Thyroid gland (tissue), 4 donors: ENCODE measurements around the gene AP1S2. TPM values are rescaled to one million over a fixed set of nuclear protein-coding genes. Genes with fewer than 3 reads are reported as not detected.

Source experiments
- DNase-seq, 2 donors: peaks; one replicate each; pipeline ENCODE4 v3.0.0-alpha.2; 2019
- H3K27ac ChIP-seq, 3 donors: fragments of 200-600 bp; sonication (generic); 1 replicate in 2 of 3; 2 replicates in 1 of 3; pipeline ENCODE4 v1.5.1; 2016 to 2019; ENCODE audit warnings: mild to moderate bottlenecking in 1 of 3, moderate library complexity in 1 of 3
- H3K27me3 ChIP-seq: fragments of 200-600 bp; sonication (generic); one replicate; pipeline ENCODE4 v1.5.1; 2019
- H3K36me3 ChIP-seq, 2 donors: fragments of 200-600 bp; sonication (generic); one replicate each; pipeline ENCODE4 v1.5.1; 2016 to 2019
- H3K4me1 ChIP-seq, 2 donors: fragments of 200-600 bp; sonication (generic); one replicate each; pipeline ENCODE4 v1.5.1; 2017 to 2019
- H3K4me3 ChIP-seq, 3 donors: fragments of 200-600 bp; sonication (generic); replicated peaks in 1 of 3; 1 replicate in 2 of 3; 2 replicates in 1 of 3; pipeline ENCODE4 v1.5.1; 2016; ENCODE audit warnings: mild to moderate bottlenecking in 1 of 3
- H3K9me3 ChIP-seq: fragments of 200-600 bp; sonication (generic); one replicate; pipeline ENCODE4 v1.5.1; 2017
- CTCF ChIP-seq, 6 experiments: fragments of 200-600 bp in 3 of 6; fragments of 450-650 bp in 3 of 6; sonication (generic) in 3 of 6; IDR thresholded peaks; one replicate each; pipeline ENCODE4 v1.5.1; 2016 to 2019; ENCODE audit warnings: antibody characterized with exemption in 6 of 6, mild to moderate bottlenecking in 2 of 6, inconsistent platforms in 1 of 6, moderate library complexity in 1 of 6
- POLR2A ChIP-seq, 2 donors: fragments of 450-650 bp; IDR thresholded peaks; one replicate each; pipeline ENCODE4 v1.6.1; 2017; ENCODE audit warnings: antibody characterized with exemption in 2 of 2, mild to moderate bottlenecking in 2 of 2, moderate library complexity in 1 of 2
- WGBS, 2 donors: methylation state at CpG; one replicate each; pipeline ENCODE4 v1.1.5; 2017; 5-methylcytosine and 5-hydroxymethylcytosine counted together
- intact Hi-C: fragments of 100-400 bp; cut with DNase I; formaldehyde crosslinking; loops from one replicate; pipeline ENCODE4 v1.15.1; 2023
- total RNA-seq, 4 donors: library from RNA; depleted of rRNA; stranded (reverse); fragments of >200 nt; gene quantifications; one replicate each; pipeline ENCODE4 v1.2.3, GENCODE V29; 2016

The AP1S2 gene
- total RNA-seq, 4 donors from 2014 or later, result 34.3 to 81.4 (median 45.7) TPM

- intact Hi-C loops, result no loop called here
- no peak overlapping the region for H3K4me3 ChIP-seq
These were observed 6.0 kb downstream of the AP1S2 start for GRCh38 chrX:15848576-15848975.

GRCh38 chrX:15843960-15844359 is 10.7 kb downstream of the AP1S2 start:
- no peaks in the 10 kb centered on the region for H3K9me3 ChIP-seq
- no peaks in the 10 kb centered on the region for H3K36me3 ChIP-seq
- DNase-seq, result no peak
- intact Hi-C loops, result no loop called here
- H3K27ac ChIP-seq, result no peak overlapping the region
- H3K27me3 ChIP-seq, result no peaks in the 10 kb centered on the region
- TF ChIP-seq POLR2A (IDR thresholded peaks at IDR 0.05) (no peak), CTCF (IDR thresholded peaks at IDR 0.05) (no peak)
- H3K4me1 ChIP-seq, result no peaks in the 10 kb centered on the region
- H3K4me3 ChIP-seq, result no peak overlapping the region

More at GRCh38 chrX:15848576-15848975, 6.0 kb downstream of the AP1S2 start:
- no peak for DNase-seq
- Histone ChIP-seq H3K27ac (peak overlapping the region in 1 of 3 donors; percentile 69), H3K4me1 (peaks cover 0 to 3% of the 10 kb centered on the region in 2 donors), H3K9me3 (no peaks in the 10 kb centered on the region), H3K27me3 (no peaks in the 10 kb centered on the region), H3K36me3 (no peaks in the 10 kb centered on the region)
- TF ChIP-seq CTCF (IDR thresholded peaks at IDR 0.05), result no peak
- 52 to 94% methylated on average over 1 of the region's 1 CpG for WGBS, 2 donors

GRCh38 chrX:15841853-15842516 is 12.6 kb downstream of the AP1S2 start:
- Histone ChIP-seq H3K36me3 (no peaks in the 10 kb centered on the region), H3K4me3 (no peak overlapping the region), H3K27ac (no peak overlapping the region), H3K27me3 (no peaks in the 10 kb centered on the region), H3K9me3 (no peaks in the 10 kb centered on the region), H3K4me1 (no peaks in the 10 kb centered on the region)
- intact Hi-C loops, result no loop called here
- no peak for DNase-seq
- 77 to 81% methylated on average over 2 of the region's 2 CpGs for WGBS, 2 donors
- TF ChIP-seq CTCF (IDR thresholded peaks at IDR 0.05), result no peak
- TF ChIP-seq POLR2A (IDR thresholded peaks at IDR 0.05), result no peak

- H3K36me3 ChIP-seq, result no peaks in the 10 kb centered on the region
- 89 to 96% methylated on average over 3 of the region's 3 CpGs for WGBS, 2 donors
These were observed 16.6 kb downstream of the AP1S2 start for GRCh38 chrX:15838017-15838416.

More at GRCh38 chrX:15838017-15838416, 16.6 kb downstream of the AP1S2 start:
- H3K27ac ChIP-seq, result no peak overlapping the region
- intact Hi-C loops, result no loop called here
- H3K9me3 ChIP-seq, result no peaks in the 10 kb centered on the region
- no peak overlapping the region for H3K4me3 ChIP-seq
- DNase-seq, result no peak
- no peaks in the 10 kb centered on the region for H3K4me1 ChIP-seq
- TF ChIP-seq POLR2A (IDR thresholded peaks at IDR 0.05) (no peak), CTCF (IDR thresholded peaks at IDR 0.05) (no peak)
- no peaks in the 10 kb centered on the region for H3K27me3 ChIP-seq
